HG02870 (cell line): ENCODE measurements around the gene PCBP3.

Source experiments
- ATAC-seq: cut with Tn5 transposase; IDR thresholded peaks from one replicate; pipeline ENCODE4 v1.9.1; 2021; ENCODE audit warnings: mild to moderate bottlenecking, moderate library complexity; ENCODE audit not compliant: unreplicated experiment

Gene PCBP3

DNA sequence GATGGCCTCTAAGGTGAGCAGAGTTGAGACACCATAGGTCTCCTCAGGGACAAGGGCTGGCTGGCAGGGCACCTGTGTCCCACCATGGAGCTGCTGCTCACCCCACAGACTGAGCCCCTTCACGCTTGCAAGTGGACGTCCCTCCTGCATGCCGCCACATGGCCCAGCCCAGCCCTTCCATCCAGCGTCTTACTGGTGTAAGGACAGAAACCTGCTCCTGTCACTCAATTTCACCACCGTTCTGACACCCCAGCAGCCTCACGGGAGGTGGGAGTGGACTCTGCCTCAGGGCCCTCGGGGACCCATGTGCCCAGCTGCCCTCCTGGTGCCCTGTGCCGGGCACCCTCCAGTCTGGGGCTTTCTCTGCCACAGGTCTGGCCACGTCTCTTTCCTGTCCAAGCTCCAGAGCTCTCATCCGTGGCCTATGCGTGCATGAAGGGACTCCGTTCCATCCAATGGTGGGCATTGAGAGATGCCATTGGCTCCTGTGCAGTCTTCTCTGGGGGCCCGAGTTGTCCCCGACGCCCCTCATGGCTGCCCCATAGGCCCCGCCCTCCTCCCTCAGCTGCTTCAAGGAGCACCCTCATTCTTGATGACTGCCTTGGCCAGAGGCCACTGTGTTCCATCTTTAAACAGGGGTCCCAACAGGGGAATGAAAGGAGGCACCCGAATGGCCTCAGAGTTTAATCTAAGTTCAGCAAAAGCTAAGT, 295.4 kb downstream of the PCBP3 start:
- ATAC-seq = no peak

DNA sequence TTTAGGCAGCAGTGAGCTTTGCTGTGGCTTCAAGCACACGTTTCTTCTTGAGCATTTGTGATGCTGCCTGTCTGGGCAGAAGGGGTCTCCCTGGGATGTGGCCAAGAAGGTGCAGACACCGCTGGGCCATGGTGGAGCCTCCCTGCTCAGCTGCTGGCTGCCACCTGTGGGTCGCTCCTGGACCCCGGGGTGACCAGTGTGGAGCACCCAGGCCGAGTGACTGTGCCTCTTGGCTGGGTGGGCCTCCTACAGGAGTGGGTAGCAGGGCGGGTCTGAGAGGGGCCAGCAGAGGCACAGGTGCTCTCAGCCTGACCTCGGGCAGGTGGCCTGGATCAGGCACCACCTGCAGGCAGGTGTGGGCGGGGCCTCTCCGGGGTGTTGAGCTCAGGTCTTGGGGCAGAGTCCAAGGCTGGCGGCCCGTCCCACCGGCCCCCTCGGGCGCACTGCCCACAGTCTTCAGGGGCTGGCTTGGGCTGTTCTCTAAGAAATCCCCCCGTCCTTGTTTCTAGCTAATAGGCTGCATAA, 296.1 kb downstream of the PCBP3 start:
- no peak for ATAC-seq

DNA sequence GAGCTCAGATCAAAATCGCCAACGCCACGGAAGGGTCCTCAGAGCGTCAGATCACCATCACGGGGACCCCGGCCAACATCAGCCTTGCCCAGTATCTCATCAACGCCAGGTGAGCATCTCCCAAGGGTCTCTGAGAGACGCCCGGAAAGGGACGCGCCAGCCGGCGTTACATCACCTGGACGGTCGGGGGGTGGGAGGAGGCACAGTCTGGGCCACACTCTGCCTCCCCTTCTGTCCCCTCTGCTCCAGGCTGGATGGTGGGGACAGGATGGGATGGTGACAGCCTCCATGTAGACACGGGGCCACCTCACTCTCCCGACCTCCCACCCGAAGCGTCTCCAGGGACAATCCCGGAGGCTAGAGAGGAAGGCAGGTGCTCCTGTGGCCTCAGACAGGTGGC, 296.6 kb downstream of the PCBP3 start:
- no peak for ATAC-seq

DNA sequence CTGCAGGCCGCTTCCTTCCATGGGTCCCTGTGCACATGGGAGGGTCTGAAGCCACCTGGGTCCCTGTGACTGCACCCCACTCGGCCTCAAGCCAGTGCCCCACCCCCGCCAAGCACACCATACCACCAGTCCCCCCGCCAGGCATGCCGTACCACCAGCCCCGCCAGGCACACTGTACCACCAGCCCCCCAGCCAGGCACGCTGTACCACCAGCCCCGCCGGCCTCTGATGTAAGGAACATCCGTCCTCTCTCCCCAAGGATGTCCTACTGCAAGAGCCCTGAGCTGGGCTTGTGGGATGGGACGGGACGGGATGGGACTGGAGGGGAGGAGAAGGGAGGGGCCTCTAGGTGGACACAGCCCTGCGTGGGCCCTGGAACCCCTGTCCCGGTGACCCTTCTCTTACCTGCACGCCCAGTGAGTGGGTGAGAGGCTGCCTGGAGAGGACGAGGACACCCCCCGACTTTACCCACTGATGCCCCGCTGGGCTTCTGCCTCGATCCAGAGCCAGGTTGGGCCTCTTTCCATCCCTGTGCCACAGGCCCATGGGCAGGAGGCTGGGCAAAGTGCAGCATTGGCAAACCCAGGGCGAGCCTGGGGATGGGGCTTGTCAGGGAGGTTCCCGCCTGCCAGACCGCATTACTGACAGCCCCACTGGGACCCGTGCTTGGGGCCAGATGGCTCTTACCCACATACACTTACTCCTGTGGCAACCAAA, 297.3 kb downstream of the PCBP3 start:
- no peak for ATAC-seq

DNA sequence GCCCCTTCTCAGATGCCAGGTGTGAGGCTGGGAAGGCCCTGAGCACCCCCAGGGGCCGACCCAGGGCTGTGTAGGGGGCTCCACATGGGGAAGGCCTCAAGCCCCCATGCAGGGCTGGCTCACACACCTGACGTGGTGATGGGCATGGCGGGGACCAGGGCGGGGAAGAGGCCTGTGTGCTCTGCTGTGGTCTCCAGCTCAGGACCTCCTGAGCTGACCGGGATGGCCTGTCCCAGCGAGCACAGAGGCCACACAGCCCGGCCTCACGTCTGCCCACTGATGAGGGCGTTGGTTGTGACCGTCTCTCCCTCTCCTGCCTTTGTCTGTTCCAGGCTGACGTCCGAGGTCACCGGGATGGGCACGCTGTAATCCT, 297.8 kb downstream of the PCBP3 start:
- ATAC-seq = no peak

DNA sequence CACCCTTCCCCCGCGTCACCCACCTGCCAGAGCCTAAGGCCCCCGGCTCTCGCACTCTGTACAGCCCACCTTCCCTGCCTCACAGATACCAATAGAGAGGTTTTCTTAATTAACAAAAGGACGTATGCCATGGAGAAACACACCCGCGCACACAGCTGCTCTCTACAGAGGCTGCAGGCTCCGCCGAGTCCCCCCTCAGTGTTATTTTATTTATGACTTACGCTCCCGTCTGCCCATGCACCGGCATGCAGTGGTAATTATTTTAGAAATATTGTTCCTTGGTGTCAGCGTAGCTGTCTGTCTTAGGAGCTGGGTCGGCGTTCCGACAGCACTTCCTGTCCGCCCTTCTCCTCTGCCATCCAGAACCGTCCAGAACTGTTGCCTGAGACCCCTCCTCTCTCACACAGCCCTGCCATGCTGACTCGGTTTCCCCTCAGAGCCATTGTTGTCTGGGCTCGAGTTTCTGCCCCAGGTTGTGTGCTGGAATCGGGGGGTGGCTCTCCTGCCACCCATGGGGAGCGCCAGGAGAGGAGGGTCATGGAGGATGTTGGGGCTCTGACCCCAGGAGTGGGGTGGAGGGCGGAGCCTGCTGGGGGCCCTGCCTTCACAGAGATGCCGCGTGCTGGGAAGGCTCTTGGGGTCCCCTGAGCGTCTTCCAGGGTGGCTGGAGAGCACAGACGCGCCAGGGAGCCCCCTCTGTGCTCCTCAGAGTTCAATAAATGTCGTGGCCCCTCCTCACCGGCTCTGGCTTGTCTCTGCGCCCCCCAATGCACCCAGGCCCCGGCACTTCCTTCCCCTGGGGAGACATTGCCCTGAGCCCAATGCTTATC, 298.4 kb downstream of the PCBP3 start:
- ATAC-seq = no peak

DNA sequence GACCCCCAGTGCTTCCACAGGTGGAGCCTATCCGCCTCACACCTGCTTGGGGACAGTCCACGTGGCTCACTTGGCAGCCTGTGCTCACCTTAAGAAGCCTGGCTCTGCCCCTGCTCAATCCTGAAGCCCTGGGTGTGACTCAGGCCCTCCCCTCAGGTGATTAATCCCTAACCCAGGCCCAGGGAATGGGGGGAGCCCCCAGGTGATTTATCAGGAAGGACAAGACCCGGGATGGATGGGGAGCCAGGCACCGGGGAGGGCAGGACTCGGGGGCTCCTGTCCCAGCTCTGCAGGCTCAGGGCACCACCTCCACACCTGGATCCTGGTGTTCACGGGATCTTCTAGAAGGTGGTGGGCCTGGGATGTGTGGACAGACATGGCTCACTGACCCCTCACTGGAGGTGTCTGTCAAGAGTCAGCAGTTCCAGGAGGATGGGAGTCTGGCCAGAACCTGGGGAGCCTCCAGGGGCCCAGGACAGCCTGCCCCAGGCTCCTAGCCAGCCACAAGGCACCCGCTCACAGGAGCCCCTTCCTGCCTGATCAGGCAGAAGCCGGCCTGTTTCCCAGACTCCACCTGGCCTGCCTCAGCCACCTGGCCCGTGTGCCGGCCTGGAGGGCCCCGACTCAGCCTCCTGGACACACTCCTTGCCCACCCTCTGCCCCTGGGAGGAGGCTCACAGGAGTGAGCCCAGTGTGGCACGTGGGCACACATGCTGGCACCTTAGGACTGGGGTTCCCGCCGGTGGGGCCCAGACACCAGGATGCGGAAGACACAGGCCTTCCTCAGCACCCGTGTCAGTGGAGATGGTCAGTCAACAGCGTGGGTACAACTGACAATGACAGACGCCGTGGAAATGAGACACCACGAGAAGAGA, 299.5 kb downstream of the PCBP3 start:
- ATAC-seq = no peak

DNA sequence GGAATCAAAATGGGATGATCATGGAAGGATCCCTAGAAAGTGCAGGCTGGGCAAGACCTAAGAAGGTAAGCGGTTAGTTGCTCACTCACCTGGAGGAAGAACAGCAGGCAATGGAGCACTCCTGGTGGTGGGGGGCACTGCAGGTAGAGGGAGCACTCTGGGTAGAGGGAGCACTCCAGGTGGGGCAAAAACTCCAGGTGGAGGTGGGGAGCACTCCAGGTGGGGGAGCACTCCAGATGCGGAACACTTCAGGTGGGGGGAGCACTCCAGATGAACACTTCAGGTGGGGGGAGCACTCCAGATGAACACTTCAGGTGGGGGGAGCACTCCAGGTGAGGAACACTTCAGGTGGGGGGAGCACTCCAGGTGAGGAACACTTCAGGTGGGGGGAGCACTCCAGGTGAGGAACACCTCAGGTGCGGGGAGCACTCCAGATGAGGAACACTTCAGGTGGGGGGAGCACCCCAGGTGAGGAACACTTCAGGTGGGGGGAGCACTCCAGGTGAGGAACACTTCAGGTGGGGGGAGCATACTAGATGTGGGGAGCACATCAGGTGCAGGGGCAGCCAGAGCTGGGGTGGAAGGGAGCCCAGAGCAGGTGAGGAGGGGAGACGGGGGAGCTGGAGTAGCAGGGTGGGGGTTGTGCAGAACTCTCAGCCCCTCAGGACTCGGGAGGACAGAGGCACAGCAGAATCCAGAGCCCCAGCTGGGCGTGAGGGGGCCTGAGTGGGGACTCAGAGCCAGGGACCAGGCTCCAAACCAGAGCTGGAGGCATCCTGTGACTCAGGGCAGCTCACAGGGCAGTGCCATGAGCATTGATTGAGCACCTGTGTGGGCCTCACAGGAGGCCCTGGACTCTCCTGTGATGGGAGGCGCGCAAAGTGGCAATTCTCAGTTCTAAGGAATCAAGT, 300.4 kb downstream of the PCBP3 start:
- ATAC-seq = no peak

DNA sequence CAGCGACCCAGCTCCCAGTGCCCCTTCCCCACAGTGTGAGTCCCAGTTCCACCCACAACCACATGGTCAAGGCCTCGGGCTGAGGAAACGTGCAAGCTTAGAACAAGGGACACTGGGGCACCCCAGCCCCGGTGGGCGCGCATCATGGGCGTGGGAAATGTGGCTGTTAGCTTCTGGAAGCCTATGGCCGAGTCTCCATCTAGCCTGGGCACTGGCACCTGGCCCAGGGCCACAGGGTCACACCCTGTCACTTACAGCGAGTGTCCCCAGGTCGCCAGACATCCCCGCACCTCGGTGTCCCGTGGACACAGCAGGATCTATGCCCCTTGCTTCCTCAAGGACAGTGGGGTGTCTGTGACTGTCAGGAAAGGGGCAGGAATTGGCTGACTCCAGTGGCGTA, 301.1 kb downstream of the PCBP3 start:
- ATAC-seq = no peak

DNA sequence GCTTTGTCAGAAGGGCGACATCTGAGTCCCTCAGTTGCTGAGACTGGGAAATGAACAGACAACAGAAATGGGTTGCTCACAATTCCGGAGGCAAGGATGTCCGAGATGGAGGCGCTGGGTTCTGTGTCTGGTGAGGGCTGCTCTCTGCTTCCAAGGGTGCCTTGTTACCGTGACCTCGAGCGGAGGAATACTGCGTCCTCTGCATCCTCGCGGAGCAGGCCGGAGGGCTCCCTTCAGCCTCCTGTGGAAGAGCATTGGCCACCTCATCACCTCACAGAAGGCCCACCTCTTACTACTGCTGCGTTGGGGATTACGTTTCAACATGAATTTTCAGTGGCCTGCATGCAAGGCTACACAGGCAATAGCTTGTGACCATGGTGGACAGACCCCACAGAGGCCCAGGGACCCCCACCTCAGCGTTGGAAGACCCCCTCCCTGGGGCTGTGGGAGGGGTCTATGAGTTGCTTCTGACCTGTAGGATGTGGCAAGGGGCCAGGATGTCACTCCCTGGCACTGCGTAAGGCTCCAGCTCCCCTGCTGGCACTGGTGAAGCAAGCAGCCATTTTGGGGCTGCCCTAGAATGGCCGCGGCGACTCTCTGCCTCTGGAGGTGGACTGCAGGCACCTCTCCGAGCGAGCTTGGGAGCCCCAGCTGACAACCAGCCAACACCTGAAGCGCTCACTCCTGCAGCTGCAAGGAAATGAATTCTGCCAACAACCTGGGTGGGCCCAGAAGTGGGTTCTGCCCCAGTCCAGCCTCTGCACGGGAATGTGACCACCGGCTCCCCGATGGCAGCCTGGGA, 301.7 kb downstream of the PCBP3 start:
- no peak for ATAC-seq

DNA sequence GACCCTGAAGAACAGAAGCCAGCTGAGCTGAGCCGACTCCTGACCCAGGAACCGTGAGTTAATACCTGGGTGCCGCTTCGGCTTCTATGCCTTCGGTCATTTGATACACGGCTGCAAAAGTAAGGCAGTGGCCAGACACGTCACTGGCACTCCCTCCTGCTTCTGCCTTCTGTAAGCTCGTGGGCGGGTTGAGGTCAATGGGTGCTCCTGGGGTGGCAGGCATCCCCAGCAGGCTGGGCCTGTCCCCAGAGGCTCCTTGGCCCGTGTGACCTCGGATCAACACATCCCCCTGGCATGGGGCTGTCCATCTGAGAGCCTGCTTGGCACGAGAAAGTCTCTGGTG, 302.3 kb downstream of the PCBP3 start:
- ATAC-seq = no peak

DNA sequence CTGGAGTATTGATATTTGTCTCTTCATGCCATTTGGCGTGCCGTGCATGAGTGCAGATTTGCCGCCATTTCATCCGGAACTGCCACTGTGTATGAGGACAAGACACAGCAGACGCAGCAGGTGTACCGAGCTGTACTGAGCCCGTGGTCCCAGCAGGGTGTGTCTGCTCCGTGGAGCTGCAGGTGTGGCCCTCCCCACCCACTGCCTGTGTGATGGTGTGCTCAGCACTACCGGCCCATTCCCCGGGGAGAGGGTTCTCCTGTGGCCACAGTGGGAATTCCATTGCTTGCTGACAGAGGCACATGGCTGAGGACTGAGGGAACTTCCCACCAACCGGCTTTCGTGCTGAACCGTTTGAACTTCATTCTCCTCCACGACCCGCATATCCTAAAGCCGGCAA, 303.8 kb downstream of the PCBP3 start:
- ATAC-seq = no peak

DNA sequence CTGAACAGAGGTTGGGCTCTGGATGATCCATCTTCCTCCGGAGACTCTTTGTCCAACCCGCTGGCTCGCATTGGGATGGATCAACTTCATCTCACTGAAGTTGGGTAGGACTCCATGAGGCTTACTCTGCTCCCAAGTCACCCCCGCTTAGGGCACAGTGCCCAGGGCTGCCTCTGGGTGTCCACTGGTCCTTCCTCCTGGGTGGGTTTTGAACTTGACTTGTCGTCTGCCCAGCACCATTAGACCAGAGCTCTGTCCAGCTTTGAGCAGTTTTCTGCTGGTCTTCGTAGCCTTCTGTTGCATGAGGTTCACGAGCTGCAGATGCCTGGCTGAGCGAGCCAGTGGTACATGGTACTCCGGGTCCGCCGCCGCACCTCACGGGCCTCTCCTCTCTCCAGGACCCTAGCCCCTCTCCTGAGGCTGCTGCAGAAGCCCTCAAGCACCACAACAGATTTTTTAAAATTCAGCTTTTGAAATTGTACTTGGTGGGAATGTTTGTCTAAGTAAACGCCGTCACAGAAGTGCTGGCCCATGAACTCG, 304.3 kb downstream of the PCBP3 start:
- ATAC-seq = no peak

DNA sequence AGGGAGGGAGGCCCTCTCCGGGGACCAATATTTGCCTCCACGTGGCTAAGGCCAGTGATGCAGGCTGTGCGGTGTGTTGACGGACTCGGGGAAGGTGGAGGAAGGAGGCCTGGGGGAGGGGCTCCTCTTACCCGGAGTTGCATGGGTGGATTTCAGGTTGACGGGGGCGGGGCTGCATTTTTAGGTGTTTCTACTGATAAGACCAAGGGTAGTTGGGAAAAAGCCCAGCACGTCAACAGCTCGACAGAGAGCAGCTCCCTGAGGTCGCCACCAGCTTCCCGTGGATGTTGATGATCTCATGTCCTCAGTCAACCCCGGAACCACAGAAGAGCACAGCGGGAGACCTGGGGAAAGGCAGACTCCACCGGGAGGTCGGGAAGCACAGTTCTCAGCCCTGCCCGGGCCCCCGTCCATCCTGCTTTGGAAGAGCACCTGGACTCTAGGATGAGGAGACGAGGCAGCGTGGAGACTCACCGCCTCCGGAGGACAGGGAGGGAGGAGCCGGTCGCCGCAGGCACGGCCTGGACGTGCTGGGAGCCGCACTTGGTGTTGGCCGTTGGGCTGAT, 305.1 kb downstream of the PCBP3 start:
- no peak for ATAC-seq

DNA sequence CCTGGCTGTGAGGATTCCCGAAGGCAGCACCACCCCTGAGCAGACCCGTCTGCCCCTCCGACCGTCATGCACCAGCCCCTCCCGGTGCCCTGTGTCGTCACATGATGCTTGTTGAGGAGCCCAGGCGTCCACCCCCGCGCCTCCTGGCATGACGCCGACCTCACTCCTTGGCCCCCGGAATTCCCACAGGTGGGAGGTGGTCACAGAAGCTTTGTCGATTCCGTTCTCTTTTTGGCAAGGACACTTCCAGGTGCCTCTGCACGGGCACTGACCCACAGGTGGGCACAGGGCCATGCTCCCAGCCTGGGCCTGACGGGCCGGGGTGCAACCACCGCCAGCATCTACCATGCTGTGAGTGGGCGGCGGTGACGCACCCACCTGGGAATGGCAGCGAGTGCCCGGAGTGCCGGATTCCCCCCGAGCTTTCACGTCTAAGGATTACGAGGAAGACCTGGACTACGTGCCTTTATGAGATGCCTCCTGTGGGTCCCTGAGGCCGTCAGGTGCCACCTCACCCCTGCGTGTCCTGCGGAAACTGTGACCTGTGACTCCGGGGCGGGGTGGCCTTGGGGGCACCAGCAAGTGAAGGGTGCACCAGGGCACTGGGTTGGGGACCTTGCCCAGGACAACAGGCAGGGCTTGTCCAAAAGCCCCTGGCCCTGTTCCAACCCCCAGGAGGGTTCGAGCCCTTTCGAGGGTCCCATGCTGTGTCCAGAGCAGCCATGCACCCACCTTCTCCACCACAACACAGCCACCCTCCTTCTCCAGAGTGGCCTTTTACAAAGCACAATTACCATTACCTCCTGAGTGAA, 306.6 kb downstream of the PCBP3 start:
- no peak for ATAC-seq

DNA sequence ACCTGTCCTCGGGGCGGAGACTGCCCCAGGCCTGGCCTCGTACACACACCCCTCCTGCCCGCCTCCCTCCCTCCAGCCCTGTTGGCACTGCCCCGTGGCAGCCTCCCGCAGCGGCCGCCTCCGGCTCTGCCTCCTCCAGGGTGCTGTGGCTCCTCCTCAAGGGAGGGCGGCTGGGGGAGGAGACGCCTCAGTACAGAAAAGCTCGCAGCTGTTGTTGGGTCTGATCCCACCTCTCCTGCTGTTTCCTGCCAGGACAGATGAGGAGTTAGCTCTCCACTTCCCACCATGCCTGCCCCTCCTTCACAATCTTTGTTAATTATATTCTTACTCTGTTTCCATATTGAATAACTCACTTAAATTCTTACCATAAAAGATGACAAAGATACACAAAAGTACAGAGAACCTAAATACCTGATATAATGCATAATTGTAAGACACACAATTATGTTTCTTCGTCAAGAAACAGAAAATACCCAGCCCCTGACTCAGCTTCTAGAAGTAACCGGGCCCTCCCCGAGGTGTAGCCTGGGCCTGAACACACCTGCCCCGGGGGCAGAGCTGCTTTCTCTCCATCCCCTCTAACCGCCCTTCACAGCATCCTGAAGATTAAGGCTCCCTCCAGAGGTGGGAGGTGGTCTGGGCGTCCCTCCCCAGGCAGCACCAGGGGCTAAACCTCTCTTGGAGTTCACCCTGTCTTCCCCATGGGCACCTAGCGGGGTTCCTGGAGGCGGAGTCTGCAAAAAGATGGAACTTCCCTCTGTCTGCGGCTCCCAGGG, 307.4 kb downstream of the PCBP3 start:
- ATAC-seq = no peak

DNA sequence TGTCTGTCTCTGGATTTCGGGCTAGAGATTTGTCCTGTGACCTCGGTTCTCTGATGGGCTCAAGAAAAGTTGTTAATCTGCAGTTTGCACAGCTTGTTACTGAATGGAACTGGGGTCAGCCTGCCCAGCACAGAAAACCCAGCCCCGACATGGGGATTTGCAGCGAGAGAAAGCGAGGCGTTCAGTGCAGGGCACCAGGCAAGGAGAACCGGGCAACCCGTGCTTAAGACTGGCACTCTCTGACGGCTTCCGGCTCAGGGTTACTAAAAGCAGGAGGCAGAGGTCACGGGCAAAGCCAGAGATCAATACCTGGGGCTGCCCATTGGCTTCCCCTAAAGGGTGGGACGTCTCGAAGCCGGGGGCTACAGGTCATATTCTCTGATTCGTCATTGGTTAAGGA, 308.2 kb downstream of the PCBP3 start:
- no peak for ATAC-seq
